Measurements from ENCODE around the gene DOP1A.

- TF ChIP-seq CTCF (IDR thresholded peaks at IDR 0.05; ENCODE audit: insufficient read depth, low read length, poor library complexity, severe bottlenecking) (no peak), EZH2phosphoT487 (conservative IDR thresholded peaks at IDR 0.05; ENCODE audit: low read length) (no peak)
These were observed 3.6 kb downstream of the DOP1A start for GRCh38 chr6:83071023-83071422.
